Right atrium auricular region (tissue), 2 donors: Measurements from ENCODE around the gene DMC1. TPM values are rescaled to one million over a fixed set of nuclear protein-coding genes. Genes with fewer than 3 reads are reported as not detected.

Source experiments
- DNase-seq: peaks from one replicate; pipeline ENCODE4 v3.0.0-alpha.2; 2019; ENCODE audit warnings: low spot score
- H3K27ac ChIP-seq, 2 donors: fragments of 200-600 bp; sonication (generic); 1 replicate in 1 of 2; 2 replicates in 1 of 2; pipeline ENCODE4 v1.5.1; 2016 to 2019
- H3K27me3 ChIP-seq, 2 donors: fragments of 200-600 bp; sonication (generic); one replicate each; pipeline versions ENCODE4 v1.5.1 to v1.6.0; 2017 to 2019
- H3K36me3 ChIP-seq: fragments of 200-600 bp; sonication (generic); one replicate; pipeline ENCODE4 v1.5.1; 2016
- H3K4me1 ChIP-seq, 2 donors: fragments of 200-600 bp; sonication (generic); one replicate each; pipeline versions ENCODE4 v1.5.1 to v1.6.0; 2017 to 2019
- H3K4me3 ChIP-seq, 2 donors: fragments of 200-600 bp; sonication (generic); 1 replicate in 1 of 2; 2 replicates in 1 of 2; pipeline ENCODE4 v1.5.1; 2017 to 2019; ENCODE audit warnings: mild to moderate bottlenecking in 1 of 2, moderate library complexity in 1 of 2
- H3K9me3 ChIP-seq, 2 donors: fragments of 200-600 bp; sonication (generic); one replicate each; pipeline ENCODE4 v1.5.1; 2019
- CTCF ChIP-seq, 2 donors: fragments of 200-600 bp; sonication (generic); IDR thresholded peaks; one replicate each; pipeline ENCODE4 v1.5.1; 2019; ENCODE audit warnings: antibody characterized with exemption in 2 of 2
- total RNA-seq, 2 donors: library from RNA; depleted of rRNA; stranded (reverse); fragments of >200 nt; gene quantifications; one replicate each; pipeline ENCODE4 v1.1.0, GENCODE V29; 2016

Gene DMC1
- total RNA-seq, 2 donors from 2014 or later = 0.82 to 16.3 TPM

- TF ChIP-seq CTCF (IDR thresholded peaks at IDR 0.05) = no peak
- Histone ChIP-seq H3K27ac (no peak overlapping the region), H3K4me3 (no peak overlapping the region), H3K9me3 (no peaks in the 10 kb centered on the region), H3K27me3 (no peaks in the 10 kb centered on the region), H3K36me3 (no peaks in the 10 kb centered on the region), H3K4me1 (no peaks in the 10 kb centered on the region)
- DNase-seq = no peak
These were observed 5.3 kb downstream of the DMC1 start for GRCh38 chr22:38564669-38565068.

GRCh38 chr22:38554281-38554680, 15.7 kb downstream of the DMC1 start:
- Histone ChIP-seq H3K27ac (no peak overlapping the region), H3K4me3 (no peak overlapping the region), H3K27me3 (no peaks in the 10 kb centered on the region), H3K9me3 (no peaks in the 10 kb centered on the region), H3K36me3 (no peaks in the 10 kb centered on the region), H3K4me1 (no peaks in the 10 kb centered on the region)
- TF ChIP-seq CTCF (IDR thresholded peaks at IDR 0.05) = no peak
- no peak for DNase-seq

- H3K4me1 ChIP-seq = no peaks in the 10 kb centered on the region
- TF ChIP-seq CTCF (IDR thresholded peaks at IDR 0.05) = no peak
- no peak for DNase-seq
- no peaks in the 10 kb centered on the region for H3K9me3 ChIP-seq
- no peaks in the 10 kb centered on the region for H3K27me3 ChIP-seq
- H3K36me3 ChIP-seq = no peaks in the 10 kb centered on the region
- H3K4me3 ChIP-seq = no peak overlapping the region
- no peak overlapping the region for H3K27ac ChIP-seq
These were observed 20.7 kb downstream of the DMC1 start for GRCh38 chr22:38549101-38549894.

- no peak for TF ChIP-seq CTCF (IDR thresholded peaks at IDR 0.05)
- Histone ChIP-seq H3K27me3 (no peaks in the 10 kb centered on the region), H3K36me3 (no peaks in the 10 kb centered on the region), H3K27ac (no peak overlapping the region), H3K4me1 (no peaks in the 10 kb centered on the region), H3K9me3 (peaks cover 0 to 4% of the 10 kb centered on the region in 2 donors), H3K4me3 (no peak overlapping the region)
- no peak for DNase-seq
These were observed 29.3 kb downstream of the DMC1 start for GRCh38 chr22:38540701-38541100.

GRCh38 chr22:38531251-38531938, 38.6 kb downstream of the DMC1 start:
- Histone ChIP-seq H3K36me3 (no peaks in the 10 kb centered on the region), H3K27ac (no peak overlapping the region), H3K27me3 (no peaks in the 10 kb centered on the region), H3K9me3 (no peaks in the 10 kb centered on the region), H3K4me1 (no peaks in the 10 kb centered on the region), H3K4me3 (no peak overlapping the region)
- no peak for TF ChIP-seq CTCF (IDR thresholded peaks at IDR 0.05)
- no peak for DNase-seq
